RPMI8226 (cell line): ENCODE measurements around the gene DUSP10.

Experiments
- DNase-seq: peaks from one replicate; pipeline ENCODE4 v3.0.0-alpha.2; 2015

The DUSP10 gene

GRCh38 chr1:221762121-221762520, 20.2 kb upstream of the DUSP10 start:
- no peak for DNase-seq

- no peak for DNase-seq
These were observed 19.6 kb upstream of the DUSP10 start for GRCh38 chr1:221761354-221762002.

GRCh38 chr1:221760911-221761310, 19.0 kb upstream of the DUSP10 start:
- DNase-seq = no peak

GRCh38 chr1:221759436-221759835, 17.5 kb upstream of the DUSP10 start:
- DNase-seq = no peak

GRCh38 chr1:221758455-221758854, 16.6 kb upstream of the DUSP10 start:
- no peak for DNase-seq

GRCh38 chr1:221756830-221757551, 15.1 kb upstream of the DUSP10 start:
- no peak for DNase-seq

- no peak for DNase-seq
These were observed 11.9 kb upstream of the DUSP10 start for GRCh38 chr1:221753828-221754188.

- no peak for DNase-seq
These were observed 9.5 kb upstream of the DUSP10 start for GRCh38 chr1:221751226-221751887.

- no peak for DNase-seq
These were observed 7.1 kb upstream of the DUSP10 start for GRCh38 chr1:221748981-221749380.

GRCh38 chr1:221747839-221748238, 6.0 kb upstream of the DUSP10 start:
- no peak for DNase-seq

GRCh38 chr1:221743416-221744208, 1.7 kb upstream of the DUSP10 start:
- no peak for DNase-seq

GRCh38 chr1:221742555-221743415, 896 bp upstream of the DUSP10 start:
- DNase-seq = peak; percentile 92

- no peak for DNase-seq
These were observed 741 bp downstream of the DUSP10 start for GRCh38 chr1:221740993-221741702.

GRCh38 chr1:221740369-221740992, 1.4 kb downstream of the DUSP10 start:
- DNase-seq = no peak

GRCh38 chr1:221739677-221740025, 2.2 kb downstream of the DUSP10 start:
- no peak for DNase-seq

GRCh38 chr1:221739018-221739676, 2.7 kb downstream of the DUSP10 start:
- DNase-seq = no peak

GRCh38 chr1:221736714-221737113, 5.2 kb downstream of the DUSP10 start:
- no peak for DNase-seq

- DNase-seq = no peak
These were observed 5.9 kb downstream of the DUSP10 start for GRCh38 chr1:221735999-221736398.

- no peak for DNase-seq
These were observed 7.7 kb downstream of the DUSP10 start for GRCh38 chr1:221734187-221734586.

GRCh38 chr1:221732052-221732451, 9.8 kb downstream of the DUSP10 start:
- DNase-seq = no peak
